Activated CD4-positive, CD25-positive, alpha-beta regulatory T cell (primary cell): Measurements from ENCODE around the gene DSCAM.
"Not testable (repeated sequence)": the region's sequence is repeated elsewhere in the genome, so short reads cannot be mapped to it uniquely, and the experiment has no call there.

Experiments
- DNase-seq, 4 experiments: peaks; one replicate each; lab custom pipeline; 2025; lab: John Stamatoyannopoulos, UW

The DSCAM gene

DNA sequence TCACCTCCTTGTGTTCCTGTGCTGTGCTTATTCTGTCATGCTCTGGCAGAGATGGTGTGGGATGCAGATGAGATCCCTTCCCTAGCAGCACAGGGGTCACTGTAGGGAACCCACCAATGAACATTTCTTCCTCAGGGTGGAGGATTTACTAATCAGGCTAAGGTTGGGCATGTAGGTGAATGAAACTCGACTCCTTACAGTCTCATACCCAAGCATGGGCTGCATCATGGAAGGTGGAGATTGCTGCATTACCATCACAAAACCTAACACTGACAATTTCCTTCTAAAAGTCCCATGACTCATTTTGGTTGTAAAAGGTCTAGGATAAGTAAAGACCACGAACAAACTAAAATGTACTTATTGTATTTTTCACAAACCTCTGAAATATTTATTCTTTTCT is 399.9 kb downstream of the DSCAM start:
- DNase-seq = no peak

DNA sequence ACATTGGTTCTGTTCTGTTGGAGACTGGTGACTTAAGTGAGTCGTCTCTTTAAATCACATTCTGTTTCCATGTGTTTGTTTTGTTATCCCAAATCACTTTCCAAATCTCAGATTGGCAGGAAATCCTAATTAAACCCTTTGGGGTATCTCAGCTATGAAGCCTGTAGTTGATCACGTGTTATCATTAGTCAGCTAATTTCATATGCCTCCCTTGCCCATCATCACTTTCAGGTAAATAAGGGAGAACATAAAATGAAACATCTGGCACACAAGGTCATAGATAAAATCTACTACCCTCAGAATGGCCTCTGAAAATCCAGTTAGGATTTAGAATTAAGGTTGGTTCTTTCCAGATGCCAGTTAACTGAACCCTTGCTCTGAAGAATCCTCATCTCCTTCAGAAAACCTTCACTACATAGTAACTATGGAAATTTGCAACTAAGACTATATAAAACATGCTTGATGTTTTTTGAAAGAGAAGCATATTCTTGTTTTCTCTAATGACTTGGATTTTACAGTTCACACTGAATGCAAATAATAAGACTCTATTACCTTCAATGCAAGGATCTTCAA is 401.5 kb downstream of the DSCAM start:
- DNase-seq = no peak

DNA sequence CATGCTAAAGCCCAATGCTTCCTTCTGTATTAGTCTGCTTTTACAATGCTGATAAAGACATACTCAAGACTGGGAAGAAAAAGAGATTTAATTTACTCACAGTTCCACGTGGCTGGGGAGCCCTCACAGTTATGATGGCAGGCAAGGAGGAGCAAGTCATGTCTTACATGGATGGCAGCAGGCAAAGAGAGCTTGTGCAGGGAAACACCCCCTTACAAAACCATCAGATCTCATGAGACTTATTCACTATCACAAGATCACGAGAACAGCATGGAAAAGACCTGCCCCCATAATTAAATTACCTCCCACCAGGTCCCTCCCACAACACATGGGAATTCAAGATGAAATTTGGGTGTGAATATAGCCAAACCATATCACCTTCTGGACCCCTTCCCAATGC is 407.4 kb downstream of the DSCAM start:
- DNase-seq = not testable (repeated sequence)

DNA sequence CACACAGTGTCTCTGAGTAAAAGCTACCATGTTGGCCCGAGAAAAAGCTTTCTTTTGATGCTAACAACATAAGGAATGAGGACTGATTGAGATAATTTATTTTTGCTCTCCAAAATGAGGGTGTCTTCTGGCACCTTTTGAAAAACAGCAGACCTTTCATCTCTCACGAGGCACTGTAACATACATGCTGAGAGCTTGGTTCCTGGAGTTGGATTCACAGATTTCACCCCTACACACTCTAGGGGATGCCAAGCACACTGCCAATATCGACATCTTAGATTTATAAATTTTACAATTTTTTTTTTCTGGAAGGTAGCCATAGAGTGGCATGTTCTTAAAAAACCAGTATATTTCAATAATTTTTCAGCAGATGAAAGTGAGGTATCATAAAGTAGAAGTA is 408.3 kb downstream of the DSCAM start:
- DNase-seq = no peak

DNA sequence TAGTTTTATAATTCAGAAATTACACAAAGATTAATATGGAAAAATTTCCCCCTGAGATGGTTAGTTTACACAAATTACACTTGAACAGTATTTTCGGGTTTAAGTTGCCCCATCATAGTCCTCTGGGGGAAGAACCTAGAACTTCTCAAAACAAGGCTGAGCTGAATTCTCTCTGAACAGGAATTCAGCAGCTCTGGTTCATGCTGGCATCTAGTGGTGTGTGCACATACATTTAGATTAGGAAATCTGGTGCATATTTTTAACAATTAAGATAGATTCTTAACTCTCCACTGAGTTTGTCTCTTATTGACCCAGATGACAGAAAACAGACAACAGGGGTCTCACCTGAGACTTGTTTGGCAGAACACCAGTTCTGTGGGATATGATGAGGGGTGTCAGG is 410.7 kb downstream of the DSCAM start:
- DNase-seq = no peak

DNA sequence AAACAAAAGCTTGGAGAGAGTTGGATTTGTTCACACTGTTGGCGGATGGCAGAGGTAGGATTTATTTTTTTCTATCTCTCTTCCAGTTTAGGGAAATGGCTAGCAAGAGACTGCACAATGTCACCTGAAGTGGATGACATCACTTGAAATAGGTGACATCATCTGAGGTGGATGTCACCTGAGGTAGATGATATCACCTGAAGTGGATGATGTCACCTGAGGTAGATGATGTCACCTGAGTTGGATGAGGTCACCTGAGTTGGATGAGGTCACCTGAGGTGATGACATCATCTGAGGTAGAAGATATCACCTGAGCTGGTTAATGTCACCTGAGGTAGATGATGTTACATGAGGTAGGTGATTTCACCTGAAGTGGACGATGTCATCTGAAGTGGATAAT is 413.4 kb downstream of the DSCAM start:
- no peak for DNase-seq

DNA sequence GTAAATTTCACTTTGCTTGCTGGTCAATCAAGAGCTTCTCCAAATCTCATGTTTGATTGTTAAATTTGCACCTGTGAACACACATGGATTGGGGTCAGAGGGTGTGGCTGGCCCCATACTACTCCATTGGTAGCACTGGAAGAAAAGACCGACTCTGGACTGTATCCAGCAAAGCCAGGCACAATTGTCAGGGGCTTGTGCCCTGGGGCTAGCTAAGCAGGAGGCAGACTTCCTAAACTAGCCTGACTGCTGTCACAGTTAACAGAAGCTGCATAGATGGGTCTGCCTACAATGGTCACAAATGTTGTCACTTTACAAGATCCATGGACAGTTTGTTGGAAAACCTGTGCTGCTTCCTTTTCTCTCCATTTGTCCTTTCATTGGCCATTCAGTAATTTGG is 421.0 kb downstream of the DSCAM start:
- no peak for DNase-seq

DNA sequence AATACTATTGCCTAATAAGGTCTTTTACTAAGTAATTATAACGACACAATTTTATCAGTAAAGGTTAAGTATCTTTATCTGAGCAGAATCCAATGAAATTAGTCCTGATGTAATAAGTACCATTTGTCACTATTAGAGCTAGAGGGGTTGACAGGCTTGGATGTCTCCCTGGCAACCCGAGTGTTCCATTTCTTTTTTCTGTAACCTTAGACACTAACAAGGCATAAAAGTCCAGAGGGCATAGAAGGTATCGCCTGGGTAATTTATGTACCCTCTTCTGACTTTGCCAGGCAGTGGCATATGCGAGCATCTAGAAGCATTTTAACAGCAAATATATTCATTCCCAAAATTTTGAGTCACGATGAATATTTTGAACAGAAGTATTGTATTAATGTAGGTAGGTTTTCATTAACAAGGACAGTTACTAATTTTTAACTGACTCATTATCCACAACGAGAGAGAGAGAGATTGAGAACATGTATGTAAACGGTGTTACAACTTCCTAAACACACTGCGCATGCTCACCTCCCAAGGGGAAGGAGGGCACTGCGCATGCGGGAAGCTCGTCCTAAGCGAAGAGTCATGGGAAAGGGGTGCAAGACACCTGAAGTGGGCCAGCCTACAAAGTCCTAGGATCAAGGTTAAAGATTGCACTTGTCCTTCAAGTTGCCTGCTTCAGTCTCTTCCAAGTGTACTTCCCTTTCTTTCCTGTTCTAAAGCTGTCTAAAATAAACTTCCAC is 423.9 kb downstream of the DSCAM start:
- DNase-seq = no peak

DNA sequence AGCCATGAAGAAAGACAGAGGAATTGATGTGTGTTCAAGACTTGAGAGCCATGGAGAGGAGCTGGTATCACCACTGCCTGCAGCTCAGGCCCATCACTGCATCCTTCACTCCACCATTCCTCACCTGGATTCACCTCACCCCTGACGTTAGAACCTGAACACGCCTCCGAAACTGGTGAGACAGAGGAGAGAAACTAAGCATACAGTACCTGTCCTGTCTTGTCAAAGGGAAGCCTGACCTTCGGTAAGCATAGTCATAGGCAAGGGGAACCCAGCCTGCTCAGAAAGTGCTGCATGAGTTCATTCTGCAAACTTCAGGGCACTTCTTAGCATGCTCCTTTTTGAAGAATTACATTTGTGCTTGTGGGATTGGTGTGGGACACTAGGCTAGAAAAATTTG is 425.8 kb downstream of the DSCAM start:
- DNase-seq = no peak

DNA sequence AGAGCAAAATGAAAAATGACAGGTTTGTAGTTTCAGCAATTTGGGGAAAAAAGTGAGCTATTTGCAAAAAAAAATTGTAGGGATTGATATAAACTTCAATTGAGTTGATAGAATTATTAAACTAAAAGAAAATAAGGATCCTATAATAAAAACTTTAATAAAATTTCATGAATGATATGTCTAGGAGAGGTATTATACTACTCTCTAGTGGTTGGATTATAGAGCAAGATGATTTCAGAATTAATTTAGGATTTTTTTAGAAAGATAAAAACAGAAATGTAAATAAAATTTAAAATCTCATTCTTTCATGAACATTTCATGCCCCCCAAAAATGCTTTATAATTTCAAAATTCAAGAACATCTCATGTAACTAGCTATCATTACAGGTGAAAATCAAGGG is 430.4 kb downstream of the DSCAM start:
- no peak for DNase-seq

DNA sequence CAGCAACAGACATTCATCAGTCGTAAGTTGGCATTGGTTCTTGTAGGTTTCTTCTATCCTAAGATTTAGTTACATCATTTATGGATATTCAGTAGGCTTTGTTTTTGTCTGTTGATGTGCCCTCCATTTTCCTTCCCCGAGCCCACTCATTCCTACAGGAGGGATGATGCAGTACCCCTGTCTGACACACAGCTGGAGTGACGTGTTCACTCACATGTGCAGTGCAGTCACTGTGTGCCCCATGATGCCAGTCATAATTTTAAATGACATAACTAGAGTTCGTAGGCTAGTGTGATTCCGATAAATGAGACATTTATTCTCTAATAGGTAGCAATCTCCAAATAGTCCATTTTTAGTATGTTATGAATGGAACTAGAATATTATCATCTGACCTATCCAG is 438.4 kb downstream of the DSCAM start:
- DNase-seq = no peak

DNA sequence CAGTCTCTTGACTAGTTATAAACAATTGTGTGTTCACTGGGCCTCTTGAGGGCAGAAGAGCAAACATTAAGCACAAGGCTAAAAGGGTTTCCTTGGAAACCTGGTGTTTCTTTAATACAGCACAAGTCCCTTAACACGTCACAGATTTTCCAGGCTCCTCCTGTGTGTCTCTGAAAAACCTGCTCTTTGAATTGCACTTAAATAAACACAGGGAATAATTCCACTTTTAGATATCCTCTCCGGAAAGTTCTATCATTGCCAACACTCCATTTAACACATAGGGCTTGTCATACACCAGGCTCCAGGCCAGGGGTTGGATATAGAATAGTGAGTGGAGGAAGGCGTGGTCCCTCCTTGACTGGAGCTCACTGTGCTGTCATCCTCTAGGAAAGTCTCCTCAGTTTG is 442.6 kb downstream of the DSCAM start:
- no peak for DNase-seq

DNA sequence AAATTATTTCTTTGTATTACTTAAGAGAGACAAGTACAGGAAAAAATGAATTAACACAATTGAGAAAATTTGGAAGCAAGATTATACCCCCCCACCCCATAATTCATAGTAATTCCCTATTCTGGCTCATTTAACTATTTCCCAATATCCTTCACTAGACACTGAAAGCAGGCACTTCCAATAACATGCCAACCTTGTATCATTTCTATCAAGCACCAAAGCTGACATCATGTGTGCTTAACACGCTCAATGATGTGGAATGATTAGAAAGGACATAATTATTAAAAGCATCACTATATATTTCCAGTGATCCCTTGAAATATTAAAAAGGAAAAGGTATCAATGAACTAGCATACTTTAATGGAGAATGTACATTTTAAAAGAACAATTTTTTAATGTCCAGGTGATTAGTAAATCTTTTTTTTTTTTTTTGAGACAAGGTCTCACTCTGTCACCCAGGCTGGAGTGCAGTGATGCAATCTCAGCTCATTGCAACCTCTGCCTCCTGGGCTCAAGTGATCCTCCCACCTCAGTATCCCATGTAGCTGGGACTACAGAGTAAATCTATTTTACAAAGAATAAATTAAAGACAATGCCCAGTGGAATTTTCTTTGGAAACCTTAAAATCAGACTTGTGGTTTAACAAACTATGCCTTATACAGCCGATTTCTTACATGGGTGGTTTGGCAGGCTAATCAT is 443.9 kb downstream of the DSCAM start:
- no peak for DNase-seq

DNA sequence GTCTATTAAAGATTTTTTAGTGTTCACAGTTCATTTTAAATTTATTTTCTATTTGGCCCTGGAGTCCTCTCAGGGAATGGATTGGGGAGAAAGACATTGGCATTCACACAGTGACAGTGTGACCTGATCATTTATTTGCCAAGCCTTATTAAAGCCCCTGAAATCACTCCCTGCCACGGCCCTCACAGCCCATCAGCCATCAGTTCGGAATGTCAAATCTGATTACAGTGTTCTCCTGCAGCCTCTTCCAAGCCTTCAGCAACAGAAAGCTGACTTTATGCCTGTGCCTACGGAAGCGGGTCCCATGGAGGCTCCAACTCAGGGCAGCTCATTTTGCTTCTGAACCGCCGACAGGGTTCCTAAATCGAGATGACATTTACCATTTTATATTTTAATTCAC is 451.2 kb downstream of the DSCAM start:
- DNase-seq = no peak

DNA sequence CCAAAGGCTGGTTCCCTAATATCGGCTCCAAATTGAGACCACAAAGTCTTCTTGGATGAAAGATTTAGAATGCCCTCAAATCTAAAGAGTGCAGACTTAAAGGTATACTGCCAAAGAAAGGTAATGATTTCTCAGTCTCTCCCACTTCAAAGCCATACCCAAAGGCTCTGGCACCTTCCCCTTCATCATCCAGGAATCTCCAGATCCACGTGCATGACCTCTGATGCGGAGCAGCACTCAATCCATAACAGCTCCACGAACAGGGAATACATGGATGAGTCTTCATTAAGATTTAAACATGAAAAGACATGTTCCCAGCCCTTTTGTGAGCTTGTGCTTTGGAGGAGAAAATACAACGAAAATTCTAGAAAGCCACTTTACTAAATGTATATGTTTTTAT is 453.9 kb downstream of the DSCAM start:
- DNase-seq = no peak

DNA sequence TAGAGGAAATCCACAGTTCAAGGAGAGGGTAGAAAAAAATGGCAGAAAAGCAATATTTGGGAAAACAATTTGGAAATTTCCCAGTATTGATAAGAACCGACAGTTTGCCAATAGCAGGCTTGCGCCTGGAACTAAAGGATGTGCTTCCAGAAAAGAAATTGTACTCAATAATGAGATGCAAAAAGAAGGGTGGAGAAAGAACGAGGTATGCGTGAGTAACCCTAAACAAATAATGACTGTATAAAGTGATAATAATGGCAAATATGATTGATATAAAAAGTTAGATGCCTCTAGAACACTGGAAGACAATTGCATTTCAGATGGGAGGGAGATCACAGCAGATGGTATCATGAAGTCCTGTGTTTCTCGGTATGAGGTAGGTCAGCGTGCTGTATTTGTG is 458.9 kb downstream of the DSCAM start:
- DNase-seq = no peak

DNA sequence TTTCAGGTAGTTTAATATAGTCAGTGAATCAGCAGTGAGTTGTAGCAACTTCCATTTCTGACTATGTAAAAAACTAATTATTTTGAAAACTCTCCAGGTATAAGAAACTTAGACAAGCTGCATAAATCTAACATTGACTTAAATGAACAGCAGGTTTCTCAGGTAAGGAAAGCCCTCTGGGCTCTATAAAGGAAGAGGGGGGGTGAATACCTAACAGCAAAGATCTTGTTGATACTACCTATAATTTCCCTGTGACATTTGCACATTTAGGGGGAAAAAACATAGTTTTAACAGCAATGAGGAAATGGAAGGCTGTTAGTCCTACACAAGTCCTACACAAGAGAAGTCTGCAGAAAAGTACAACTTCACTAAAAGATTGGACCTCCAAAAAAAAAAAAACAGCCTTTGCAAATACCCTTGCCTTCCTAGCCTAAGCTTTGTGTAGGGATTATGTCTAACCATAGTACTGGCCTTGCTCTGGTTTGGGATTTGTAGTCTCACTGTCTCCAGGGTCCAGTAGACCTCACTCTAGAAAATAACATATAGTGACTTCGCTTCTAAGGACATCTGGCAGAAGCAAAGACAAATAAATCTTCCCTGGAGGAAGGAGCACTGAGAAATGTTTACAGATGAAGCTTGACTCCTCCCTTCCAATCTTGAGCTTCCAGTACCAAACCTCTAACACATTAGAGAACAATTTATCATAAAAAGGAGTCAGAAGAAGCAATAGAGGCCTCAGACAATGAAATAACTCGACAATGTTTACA is 459.8 kb downstream of the DSCAM start:
- no peak for DNase-seq

DNA sequence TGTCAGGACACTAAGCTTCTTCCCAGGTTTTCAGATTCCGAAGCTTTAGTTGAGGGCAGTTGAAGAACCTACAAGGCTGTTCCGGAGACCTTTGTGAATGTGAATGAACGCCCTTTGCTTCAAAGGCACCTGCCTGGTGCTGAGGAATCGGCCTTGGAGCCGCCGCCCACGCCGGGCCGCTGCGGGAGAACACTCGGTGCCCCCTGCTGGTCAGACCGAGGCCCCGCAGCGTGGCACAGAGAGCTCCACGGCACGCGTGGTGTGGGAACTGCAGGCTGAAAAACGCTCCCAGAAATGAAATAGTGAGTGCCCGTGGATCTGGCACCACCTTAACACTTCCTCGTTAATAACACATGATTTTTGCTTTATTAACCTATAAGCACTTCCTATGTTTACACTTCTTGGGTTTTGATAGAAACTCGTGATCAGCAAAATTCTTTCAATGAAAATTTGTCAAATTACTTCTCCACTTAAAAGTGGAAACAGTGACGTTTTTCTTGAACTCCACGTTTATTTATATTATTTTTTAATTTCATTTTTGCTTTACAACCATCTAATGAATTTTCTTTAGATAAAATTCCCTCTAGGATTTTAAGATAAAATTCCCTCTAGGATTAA is 460.6 kb downstream of the DSCAM start:
- DNase-seq = peak in 1 of 4 experiments; percentile 2

DNA sequence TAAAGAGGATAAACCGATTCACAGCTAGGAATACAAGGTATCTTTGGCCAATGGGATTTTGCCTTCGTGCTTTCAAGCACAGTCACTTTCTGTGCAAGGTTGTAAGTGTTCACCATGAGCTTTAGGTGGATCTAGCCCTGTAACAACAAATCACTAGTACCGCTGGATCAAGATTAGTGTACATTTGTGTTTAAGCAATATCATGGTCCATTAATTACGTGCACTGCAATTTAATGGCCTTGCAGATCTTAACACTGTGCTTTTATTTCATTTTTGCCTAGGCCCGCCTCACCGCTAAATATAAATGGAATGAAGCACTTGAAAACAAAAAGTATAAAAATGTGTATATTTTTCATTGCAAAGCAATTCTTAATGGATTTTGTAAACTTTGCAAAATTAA is 461.1 kb downstream of the DSCAM start:
- no peak for DNase-seq

DNA sequence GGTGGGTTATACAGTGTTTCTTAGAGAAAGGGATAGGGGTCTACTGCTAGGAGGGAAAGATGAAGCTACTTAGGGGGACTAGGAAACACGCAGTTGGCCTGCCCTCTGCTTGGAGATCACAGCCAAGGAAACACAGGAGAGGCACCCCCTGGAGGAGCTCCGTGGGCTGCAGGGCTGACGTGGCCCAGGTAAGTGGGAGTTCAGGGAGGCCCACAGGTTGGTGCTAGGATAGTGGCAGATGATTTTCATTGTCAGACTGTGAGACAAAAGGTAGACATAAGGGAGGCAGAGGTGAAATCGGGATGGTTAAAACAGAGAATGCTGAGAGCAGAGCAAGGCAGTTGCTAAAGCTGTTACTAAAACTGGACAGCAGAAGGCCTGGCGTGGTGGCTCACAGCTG is 463.0 kb downstream of the DSCAM start:
- no peak for DNase-seq

DNA sequence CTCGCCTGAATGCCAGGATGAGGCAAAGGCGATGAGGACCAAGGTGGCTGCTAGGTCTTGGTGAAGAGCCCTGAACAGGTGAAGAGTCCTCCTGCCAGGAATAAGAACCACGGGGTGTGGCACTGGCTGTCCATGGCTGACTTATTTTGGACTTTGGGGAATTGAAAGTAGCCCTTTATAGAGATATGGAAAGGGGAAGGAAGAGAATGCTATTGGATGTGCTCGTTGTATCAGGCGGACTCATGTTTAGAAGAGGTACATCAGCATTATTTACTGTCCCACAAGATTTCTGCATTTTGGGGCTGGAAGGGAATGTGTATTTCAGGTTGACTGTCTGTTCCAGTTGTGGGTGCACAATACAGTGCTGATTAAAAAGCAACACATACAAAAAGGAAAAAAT is 465.8 kb downstream of the DSCAM start:
- no peak for DNase-seq
